HepG2 (cell line): ENCODE data around the gene PPIA.

Experiments
- EEA1 ChIP-seq: sonication (generic); formaldehyde crosslinking; IDR thresholded peaks from 2 replicates; pipeline ENCODE4 v1.5.1; 2020; ENCODE audit warnings: mild to moderate bottlenecking, missing genetic modification reagents, borderline replicate concordance
- NBN ChIP-seq: fragments of 450-650 bp; conservative IDR thresholded peaks from 2 replicates; pipeline ENCODE4 v1.6.1; 2017
- POLR2A ChIP-seq, 2 experiments: IDR thresholded peaks; 2 replicates each; pipeline ENCODE4 v1.6.1; 2011; ENCODE audit warnings: low read depth in 2 of 2, low read length in 2 of 2, mild to moderate bottlenecking in 1 of 2, moderate library complexity in 1 of 2; ENCODE audit not compliant: insufficient read depth in 1 of 2
- TP53 ChIP-seq: sonication (generic); formaldehyde crosslinking; conservative IDR thresholded peaks from 2 replicates; pipeline ENCODE4 v1.4.0; 2020; ENCODE audit warnings: missing genetic modification reagents
- ZKSCAN8 ChIP-seq: IDR thresholded peaks from 2 replicates; pipeline ENCODE4 v1.6.1; 2016; ENCODE audit warnings: borderline replicate concordance, missing genetic modification reagents, missing compliant biosample characterization
- ZNF614 ChIP-seq: IDR thresholded peaks from 2 replicates; pipeline ENCODE4 v1.6.1; 2018; ENCODE audit warnings: missing biosample characterization, missing genetic modification reagents, inconsistent platforms, borderline replicate concordance
- TF ChIP-seq, protein P1 (sequence below): sonication (generic); formaldehyde crosslinking; IDR thresholded peaks from 2 replicates; pipeline ENCODE4 v1.9.0; 2021; ENCODE audit warnings: missing genetic modification reagents, mild to moderate bottlenecking, borderline replicate concordance

GRCh38 chr7:44776211-44776610 lies 20.3 kb upstream of the PPIA start:
- TF ChIP-seq ZKSCAN8 (CRISPR knock-in tag) (no peak), NBN (no peak), POLR2A (IDR thresholded peaks at IDR 0.05; ENCODE audit: insufficient read depth in 1 of 2, low read depth in 2 of 2, low read length in 2 of 2) (no peak), ZNF614 (CRISPR knock-in tag) (no peak), TP53 (CRISPR knock-in tag) (no peak), EEA1 (CRISPR knock-in tag) (no peak)
- TF ChIP-seq, protein P1, sequence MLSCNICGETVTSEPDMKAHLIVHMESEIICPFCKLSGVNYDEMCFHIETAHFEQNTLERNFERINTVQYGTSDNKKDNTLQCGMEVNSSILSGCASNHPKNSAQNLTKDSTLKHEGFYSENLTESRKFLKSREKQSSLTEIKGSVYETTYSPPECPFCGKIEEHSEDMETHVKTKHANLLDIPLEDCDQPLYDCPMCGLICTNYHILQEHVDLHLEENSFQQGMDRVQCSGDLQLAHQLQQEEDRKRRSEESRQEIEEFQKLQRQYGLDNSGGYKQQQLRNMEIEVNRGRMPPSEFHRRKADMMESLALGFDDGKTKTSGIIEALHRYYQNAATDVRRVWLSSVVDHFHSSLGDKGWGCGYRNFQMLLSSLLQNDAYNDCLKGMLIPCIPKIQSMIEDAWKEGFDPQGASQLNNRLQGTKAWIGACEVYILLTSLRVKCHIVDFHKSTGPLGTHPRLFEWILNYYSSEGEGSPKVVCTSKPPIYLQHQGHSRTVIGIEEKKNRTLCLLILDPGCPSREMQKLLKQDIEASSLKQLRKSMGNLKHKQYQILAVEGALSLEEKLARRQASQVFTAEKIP (CRISPR knock-in tag), result no peak
